Measurements from ENCODE around the gene ANO1.
"Not testable (repeated sequence)": the region's sequence is repeated elsewhere in the genome, so short reads cannot be mapped to it uniquely, and the experiment has no call there.

ANO1 gene

GRCh38 chr11:70191495-70192140, 113.5 kb downstream of the ANO1 start:
- no peak for DNase-seq (ENCODE audit: low read depth)

DNA sequence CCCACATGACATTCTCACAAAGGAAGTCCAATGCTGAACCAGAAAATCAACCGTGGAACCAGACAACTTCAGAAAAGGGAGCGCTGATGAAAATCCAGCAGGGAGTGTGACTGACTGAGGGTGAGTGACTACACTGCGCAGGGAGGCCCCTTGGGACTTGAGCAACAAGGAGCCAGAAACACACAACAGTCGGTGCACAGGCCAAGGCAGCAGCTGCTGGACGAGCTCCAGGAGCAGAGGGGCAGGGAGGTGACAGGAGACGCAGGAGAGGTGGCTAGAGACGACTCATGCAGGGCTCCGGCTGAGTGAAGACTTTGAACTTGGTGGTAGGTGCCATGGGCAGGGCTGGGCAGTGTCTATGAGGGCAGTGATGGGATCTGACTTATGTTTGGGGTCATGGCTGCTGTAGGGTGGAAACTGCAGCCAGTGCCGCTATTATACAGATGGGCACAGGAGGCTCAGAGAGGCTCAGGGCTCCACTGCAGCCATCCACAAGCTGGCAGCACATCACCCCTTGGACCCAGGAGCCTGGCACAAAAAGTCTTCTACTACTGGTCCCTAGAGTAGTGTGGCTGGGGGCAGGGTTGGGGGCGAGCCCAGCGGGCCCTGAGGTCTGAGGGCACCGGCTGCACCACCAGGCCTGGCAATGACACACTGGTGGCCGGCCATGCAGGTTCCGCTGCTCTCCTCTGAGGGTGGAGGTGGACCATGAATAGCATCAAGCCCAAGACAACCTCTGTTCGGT, 114.7 kb downstream of the ANO1 start:
- no peak for DNase-seq (ENCODE audit: low read depth)

DNA sequence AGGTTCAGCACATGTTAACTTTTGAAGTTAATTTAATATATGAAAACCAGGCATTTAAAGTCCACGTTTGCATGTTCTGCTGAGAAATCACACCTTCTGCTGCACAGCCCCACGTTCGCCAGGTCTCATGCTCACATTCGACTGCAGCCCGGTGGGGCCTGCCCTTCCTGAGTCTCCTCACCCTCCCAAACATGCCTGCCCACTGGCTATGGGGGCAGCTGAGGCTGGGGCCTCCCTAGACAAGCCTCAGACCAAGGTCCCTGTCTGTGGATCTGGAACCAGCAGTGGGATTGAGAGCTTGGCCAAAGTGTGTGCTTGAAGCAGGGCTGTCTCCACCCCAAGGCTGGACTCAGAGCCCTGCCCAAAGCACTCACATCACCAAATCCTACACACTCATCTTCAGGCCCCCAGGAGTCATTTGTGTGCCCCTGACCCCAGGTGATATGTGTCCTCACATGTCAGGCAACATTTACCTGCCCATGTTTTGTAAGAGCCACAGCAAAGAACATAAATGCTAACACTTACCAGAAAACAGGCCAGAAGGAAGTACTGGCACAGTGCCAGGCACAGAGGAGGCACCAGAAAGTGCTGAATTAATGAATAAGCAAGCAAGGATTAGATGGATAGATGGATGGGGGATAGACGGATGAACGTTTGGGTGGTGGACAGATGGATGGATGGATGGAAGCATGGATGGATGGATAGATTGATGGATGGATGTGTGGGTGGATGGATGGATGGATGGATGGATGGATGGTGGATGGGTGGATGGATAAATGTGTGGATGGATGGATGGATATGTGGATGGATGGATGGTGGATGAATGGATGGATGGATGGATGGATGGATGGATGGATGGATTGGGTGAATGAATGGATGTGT, 115.5 kb downstream of the ANO1 start:
- DNase-seq (ENCODE audit: low read depth), result no peak

GRCh38 chr11:70194792-70195791, 117.0 kb downstream of the ANO1 start:
- DNase-seq (ENCODE audit: low read depth), result no peak

GRCh38 chr11:70200212-70200844, 122.2 kb downstream of the ANO1 start:
- DNase-seq (ENCODE audit: low read depth), result no peak

DNA sequence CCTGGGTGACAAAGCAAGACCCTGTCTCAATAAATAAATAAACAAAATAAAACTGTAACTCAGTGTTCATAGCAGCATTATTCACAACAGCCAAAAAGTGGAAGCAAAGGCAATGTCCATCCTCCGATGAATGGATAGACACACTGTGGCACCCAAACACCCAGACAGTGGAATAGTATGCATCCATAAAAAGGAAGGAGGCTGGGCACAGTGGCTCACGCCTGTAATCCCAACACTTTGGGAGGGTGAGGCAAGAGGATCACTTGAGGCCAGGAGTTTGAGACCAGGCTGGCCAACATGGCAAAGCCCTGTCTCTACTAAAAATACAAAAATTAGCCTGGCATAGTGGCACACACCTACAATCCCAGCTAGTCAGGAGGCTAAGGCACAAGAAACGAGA, 122.9 kb downstream of the ANO1 start:
- DNase-seq (ENCODE audit: low read depth), result not testable (repeated sequence)

DNA sequence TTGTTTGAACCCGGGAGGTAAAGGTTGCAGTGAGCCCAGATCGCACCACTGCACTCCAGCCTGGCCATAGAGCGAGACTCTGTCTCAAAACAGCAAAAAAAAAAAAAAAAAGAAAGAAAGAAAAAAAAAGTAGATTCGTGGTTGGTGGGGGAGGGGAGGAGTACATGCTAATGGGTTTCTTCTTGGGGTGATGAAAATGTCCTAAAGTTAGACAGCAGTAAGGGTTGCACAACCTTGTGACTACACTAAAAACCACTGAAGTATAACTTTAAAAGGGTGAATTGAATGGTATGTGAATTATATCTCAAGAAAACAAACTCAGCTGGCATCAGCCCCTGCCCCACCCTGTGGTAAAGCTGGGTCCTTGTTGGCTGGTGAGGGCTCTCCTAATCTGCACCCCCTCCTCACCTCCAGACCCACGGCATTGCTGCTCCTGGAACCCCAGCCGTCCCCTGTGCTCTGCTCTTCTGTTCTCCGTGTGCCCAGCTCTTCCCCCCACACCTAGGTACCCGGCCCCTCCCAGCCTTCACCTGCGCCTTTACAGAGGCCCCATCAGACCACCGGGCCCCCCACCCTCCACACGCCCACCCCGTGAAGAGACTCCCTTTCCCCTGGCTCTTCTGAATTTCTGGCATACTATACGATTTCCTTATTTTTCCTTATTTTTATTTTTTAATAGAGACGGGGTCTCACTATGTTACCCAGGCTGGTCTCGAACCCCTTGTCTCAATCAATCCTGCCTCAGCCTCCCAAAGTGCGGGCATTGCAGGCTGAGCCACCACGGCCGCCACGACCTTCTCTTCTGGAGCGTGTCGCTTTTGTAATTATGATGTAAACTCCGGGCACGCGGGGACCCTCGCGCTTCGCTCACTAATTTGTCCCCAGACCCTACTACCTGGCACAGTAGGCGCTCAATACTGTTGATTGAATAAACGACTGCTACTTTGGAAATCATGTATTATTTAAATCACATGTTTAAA, 124.1 kb downstream of the ANO1 start:
- DNase-seq (ENCODE audit: low read depth), result no peak

GRCh38 chr11:70202920-70203750, 125.0 kb downstream of the ANO1 start, which contains the start of gene FADD:
Gene FADD, plus strand, starts transcription at chr11:70203296. Its CDS starts 164 bp downstream, at chr11:70203460.
- peak; percentile 84 for DNase-seq (ENCODE audit: low read depth)

- DNase-seq (ENCODE audit: low read depth), result peak; percentile 92
Measured at GRCh38 chr11:70203751-70204465, 125.8 kb downstream of the ANO1 start.

- DNase-seq (ENCODE audit: low read depth), result no peak
Measured at GRCh38 chr11:70204466-70204799, 126.3 kb downstream of the ANO1 start.

DNA sequence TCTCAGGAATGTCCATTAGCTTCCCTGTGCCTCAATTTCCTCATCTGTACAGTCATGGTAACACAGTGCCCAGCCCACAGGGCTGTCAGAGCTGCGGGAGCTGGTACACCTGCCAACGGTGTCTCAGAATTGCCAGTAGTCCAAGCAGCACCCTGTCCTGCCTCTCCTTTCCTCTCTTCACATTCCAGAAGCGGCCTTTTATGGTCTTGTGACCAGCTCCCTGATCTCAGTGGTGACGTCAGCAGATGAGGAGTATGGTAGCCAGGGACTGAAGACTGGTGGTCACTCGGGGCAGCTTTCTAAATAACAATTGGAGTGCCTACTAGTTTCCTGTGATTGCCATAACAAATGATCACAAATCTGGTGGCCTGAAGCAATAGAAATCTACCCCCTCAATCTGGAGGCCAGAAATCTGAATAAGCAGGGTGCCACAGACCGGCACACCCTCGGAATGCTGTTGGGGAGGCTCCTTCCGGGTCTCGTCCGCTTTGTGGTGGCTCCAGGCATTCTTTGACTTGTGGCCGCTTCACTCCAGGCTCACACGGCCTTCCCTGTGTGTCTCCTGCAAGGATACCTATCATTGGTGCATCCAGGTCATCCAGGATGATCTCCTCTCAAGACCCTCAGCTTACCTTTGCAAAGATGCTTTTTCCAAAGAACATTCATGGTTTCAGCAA, 127.1 kb downstream of the ANO1 start:
- DNase-seq (ENCODE audit: low read depth), result no peak

GRCh38 chr11:70205766-70206165, 127.6 kb downstream of the ANO1 start:
- DNase-seq (ENCODE audit: low read depth), result no peak

GRCh38 chr11:70206226-70206981, 128.3 kb downstream of the ANO1 start:
- DNase-seq (ENCODE audit: low read depth), result no peak

DNA sequence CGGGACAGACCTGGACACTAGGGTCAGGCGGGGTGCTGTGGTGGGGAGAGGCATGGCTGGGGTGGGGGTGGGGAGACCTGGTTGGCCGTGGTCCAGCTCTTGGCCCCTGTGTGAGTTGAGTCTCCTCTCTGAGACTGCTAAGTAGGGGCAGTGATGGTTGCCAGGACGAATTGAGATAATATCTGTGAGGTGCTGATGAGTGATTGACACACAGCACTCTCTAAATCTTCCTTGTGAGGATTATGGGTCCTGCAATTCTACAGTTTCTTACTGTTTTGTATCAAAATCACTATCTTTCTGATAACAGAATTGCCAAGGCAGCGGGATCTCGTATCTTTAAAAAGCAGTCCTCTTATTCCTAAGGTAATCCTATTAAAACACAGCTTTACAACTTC, 128.9 kb downstream of the ANO1 start:
- DNase-seq (ENCODE audit: low read depth), result no peak

DNA sequence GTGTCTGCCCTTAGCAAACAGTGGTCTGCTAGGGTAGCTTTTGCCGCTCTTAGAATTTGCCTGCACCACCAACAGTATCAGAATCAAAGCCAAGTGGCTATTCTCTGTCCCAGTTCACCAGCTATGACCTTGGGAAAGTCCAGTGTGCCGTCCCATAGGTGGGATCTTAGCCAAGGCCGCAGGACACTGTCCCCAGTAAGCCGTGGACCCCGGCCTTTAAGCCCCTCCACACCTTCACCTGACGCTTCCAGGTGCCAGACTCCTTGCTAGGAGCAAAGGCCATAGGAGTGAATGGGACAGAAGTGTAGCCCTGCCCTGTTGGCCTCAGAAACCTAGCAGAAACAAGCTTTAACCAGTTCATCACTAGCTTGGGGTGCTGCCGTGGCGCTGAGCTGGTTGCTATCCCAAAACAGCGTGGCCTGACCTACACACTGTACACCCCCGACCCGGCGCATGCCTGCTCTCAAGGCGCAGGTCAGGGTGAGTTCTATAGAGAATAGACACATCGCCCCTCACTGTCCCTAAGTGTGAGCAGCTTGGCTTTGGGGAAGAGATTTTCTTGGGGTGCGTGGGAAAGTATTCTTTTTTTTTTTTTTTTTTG, 129.5 kb downstream of the ANO1 start:
- no peak for DNase-seq (ENCODE audit: low read depth)

DNA sequence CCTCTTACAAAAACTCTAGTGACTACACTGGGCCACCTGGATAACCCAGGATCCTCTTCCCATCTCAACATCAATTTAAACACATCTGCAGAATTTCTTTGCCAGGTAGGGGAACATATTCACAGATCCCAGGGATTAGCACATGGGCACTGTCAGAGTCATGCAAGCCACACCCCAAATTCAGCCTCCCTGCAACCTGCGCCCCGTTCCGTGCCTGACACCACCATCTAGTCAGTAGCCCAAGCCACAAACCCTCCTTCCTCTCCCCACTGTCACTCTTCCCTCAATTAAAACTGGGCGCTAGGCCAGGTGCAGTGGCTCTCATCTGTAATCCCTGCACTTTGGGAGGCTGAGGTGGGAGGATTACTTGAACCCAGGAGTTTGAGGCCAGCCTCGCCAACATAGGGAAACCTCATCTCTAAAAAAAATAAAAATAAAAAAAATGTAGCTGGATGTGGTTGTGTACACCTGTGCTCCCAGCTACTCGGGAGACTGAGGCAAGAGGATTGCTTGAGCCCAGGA, 131.3 kb downstream of the ANO1 start:
- no peak for DNase-seq (ENCODE audit: low read depth)
